Smooth muscle cell (in vitro differentiated cells): ENCODE measurements around the gene CSRNP2. TPM values are rescaled to one million over a fixed set of nuclear protein-coding genes. Genes with fewer than 3 reads are reported as not detected.

ENCODE experiments used
- DNase-seq: peaks from one replicate; lab custom pipeline; 2025; ENCODE audit not compliant: unreplicated experiment; lab: John Stamatoyannopoulos, UW
- H2AFZ ChIP-seq: fragments of 200-600 bp; sonication (generic); 2 replicates; pipeline ENCODE4 v1.6.0; 2016; ENCODE audit warnings: antibody characterized with exemption, low read depth, mild to moderate bottlenecking
- H3F3A ChIP-seq: fragments of 200-600 bp; sonication (generic); 2 replicates; pipeline ENCODE4 v1.6.0; 2017; ENCODE audit warnings: antibody characterized with exemption, low read depth
- H3K27ac ChIP-seq: fragments of 200-600 bp; sonication (generic); 2 replicates; pipeline ENCODE4 v1.5.1; 2016; ENCODE audit warnings: low read depth, mild to moderate bottlenecking
- H3K27me3 ChIP-seq: fragments of 200-600 bp; sonication (generic); 2 replicates; pipeline ENCODE4 v1.6.1; 2016; ENCODE audit warnings: low read depth, mild to moderate bottlenecking
- H3K36me3 ChIP-seq: fragments of 200-600 bp; sonication (generic); 2 replicates; pipeline ENCODE4 v1.5.1; 2016; ENCODE audit warnings: low read depth
- H3K4me1 ChIP-seq: fragments of 200-600 bp; sonication (generic); 2 replicates; pipeline ENCODE4 v1.5.1; 2016; ENCODE audit warnings: low read depth
- H3K4me2 ChIP-seq: fragments of 200-600 bp; sonication (generic); 2 replicates; pipeline ENCODE4 v1.6.0; 2016; ENCODE audit warnings: mild to moderate bottlenecking
- H3K4me3 ChIP-seq: fragments of 200-600 bp; sonication (generic); 2 replicates; pipeline ENCODE4 v1.5.1; 2016; ENCODE audit warnings: mild to moderate bottlenecking
- H3K79me2 ChIP-seq: fragments of 200-600 bp; sonication (generic); 2 replicates; pipeline ENCODE4 v1.6.0; 2016; ENCODE audit warnings: low read depth, mild to moderate bottlenecking
- H3K9ac ChIP-seq: fragments of 200-600 bp; sonication (generic); 2 replicates; pipeline ENCODE4 v1.6.0; 2016; ENCODE audit warnings: low read depth
- H3K9me3 ChIP-seq: fragments of 200-600 bp; sonication (generic); replicated peaks from 2 replicates; pipeline ENCODE4 v1.5.1; 2016; ENCODE audit warnings: low read depth
- H4K20me1 ChIP-seq: fragments of 200-600 bp; sonication (generic); 2 replicates; pipeline ENCODE4 v1.6.0; 2016; ENCODE audit warnings: low read depth
- WGBS: methylation state at CpG from one replicate; pipeline ENCODE4 v1.1.7; 2016; ENCODE audit warnings: low lambda C conversion rate; 5-methylcytosine and 5-hydroxymethylcytosine counted together
- polyA plus RNA-seq: library from polyadenylated mRNA; unstranded; fragments of >200 nt; fragmentation: Nextera tagmentation; extraction: Ambion mirVana; gene quantifications from 2 replicates; pipeline ENCODE4 v1.2.1, GENCODE V29; 2016
- total RNA-seq: library from RNA; depleted of rRNA; stranded (reverse); fragments of >200 nt; gene quantifications from 2 replicates; pipeline ENCODE4 v1.2.3, GENCODE V29; 2014
- TF ChIP-seq, protein P1 (sequence below): fragments of 200-600 bp; sonication (generic); IDR thresholded peaks from 2 replicates; pipeline ENCODE4 v1.5.1; 2017; ENCODE audit warnings: borderline replicate concordance, mild to moderate bottlenecking, antibody characterized with exemption; ENCODE audit not compliant: insufficient read depth, poor library complexity, severe bottlenecking

The CSRNP2 gene
- total and polyA plus RNA-seq, 2 experiments from 2014 or later, result 26.3 to 33.8 TPM

DNA sequence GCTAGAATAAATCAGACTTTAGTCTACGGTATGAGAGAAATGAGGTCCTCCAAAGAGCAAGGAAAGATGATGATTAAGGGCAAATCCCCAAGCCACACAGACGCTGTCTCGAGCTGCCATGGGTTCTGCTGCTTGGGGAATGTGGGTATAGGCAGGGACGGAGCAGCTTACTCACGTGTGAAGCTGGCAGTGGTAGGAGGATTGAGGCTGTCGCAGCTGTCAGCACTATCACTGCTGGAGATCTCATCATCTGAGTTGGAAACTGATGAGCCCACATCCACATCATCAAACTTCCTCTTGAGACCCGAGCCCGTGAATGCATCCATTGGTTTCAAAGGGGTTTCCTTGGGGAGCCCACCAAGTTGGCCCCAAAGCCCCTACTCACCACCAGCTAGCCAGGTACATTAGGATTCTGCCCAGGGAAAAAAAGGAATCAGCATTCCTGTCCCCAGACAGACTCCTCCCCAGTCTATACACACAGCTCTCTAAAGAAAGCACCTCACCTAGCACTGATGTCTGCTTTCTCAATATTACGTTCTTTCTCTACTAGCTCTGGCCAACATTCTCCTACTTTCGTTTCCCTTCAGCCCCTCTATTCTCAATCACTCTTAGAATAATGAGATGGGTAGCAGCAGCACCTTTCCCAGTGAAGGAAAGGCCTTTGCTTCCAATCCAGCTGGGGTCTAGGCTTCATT lies 7.0 kb downstream of the CSRNP2 start:
- H3K79me2 ChIP-seq, result peaks cover 77% of the 10 kb centered on the region
- peak overlapping the region; percentile 44 for H3K4me2 ChIP-seq
- peaks cover 67% of the 10 kb centered on the region for H4K20me1 ChIP-seq
- DNase-seq, result no peak
- peaks cover 13% of the 10 kb centered on the region for H3K4me1 ChIP-seq
- H2AFZ ChIP-seq, result no peak overlapping the region
- no peaks in the 10 kb centered on the region for H3K9me3 ChIP-seq
- WGBS, result 55% methylated on average over 10 of the region's 10 CpGs
- H3K9ac ChIP-seq, result no peak overlapping the region
- H3F3A ChIP-seq, result peaks cover 3% of the 10 kb centered on the region
- H3K27me3 ChIP-seq, result no peaks in the 10 kb centered on the region
- H3K4me3 ChIP-seq, result no peak overlapping the region
- no peaks in the 10 kb centered on the region for H3K36me3 ChIP-seq
- TF ChIP-seq, protein P1, sequence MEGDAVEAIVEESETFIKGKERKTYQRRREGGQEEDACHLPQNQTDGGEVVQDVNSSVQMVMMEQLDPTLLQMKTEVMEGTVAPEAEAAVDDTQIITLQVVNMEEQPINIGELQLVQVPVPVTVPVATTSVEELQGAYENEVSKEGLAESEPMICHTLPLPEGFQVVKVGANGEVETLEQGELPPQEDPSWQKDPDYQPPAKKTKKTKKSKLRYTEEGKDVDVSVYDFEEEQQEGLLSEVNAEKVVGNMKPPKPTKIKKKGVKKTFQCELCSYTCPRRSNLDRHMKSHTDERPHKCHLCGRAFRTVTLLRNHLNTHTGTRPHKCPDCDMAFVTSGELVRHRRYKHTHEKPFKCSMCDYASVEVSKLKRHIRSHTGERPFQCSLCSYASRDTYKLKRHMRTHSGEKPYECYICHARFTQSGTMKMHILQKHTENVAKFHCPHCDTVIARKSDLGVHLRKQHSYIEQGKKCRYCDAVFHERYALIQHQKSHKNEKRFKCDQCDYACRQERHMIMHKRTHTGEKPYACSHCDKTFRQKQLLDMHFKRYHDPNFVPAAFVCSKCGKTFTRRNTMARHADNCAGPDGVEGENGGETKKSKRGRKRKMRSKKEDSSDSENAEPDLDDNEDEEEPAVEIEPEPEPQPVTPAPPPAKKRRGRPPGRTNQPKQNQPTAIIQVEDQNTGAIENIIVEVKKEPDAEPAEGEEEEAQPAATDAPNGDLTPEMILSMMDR, result no peak
- peak overlapping the region; percentile 49 for H3K27ac ChIP-seq

DNA sequence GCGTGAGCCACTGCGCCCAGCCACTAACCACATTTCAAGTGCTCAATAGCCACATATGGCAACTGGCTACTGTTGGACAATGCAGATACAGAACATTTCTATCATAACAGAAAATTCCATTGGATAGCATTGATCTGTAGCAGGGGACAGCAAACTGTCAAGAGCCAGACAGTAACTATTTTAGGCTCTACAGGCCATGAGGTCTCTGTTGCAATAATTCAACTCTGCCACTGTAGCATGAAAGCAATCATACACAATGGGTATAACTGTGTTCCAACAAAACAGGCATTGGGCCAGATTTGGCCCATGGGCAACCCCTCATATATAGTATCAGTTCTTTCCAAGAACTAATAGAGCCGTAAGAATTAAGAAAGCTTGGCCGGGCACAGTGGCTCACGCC lies 8.0 kb downstream of the CSRNP2 start:
- no peak overlapping the region for H3K4me2 ChIP-seq
- H4K20me1 ChIP-seq, result peaks cover 57% of the 10 kb centered on the region
- H3K27me3 ChIP-seq, result no peaks in the 10 kb centered on the region
- H3K79me2 ChIP-seq, result peaks cover 67% of the 10 kb centered on the region
- H3F3A ChIP-seq, result peaks cover 11% of the 10 kb centered on the region
- no peak for DNase-seq
- no peak overlapping the region for H2AFZ ChIP-seq
- WGBS, result 91% methylated on average over 5 of the region's 5 CpGs
- peaks cover 7% of the 10 kb centered on the region for H3K4me1 ChIP-seq
- no peaks in the 10 kb centered on the region for H3K9me3 ChIP-seq
- no peak overlapping the region for H3K4me3 ChIP-seq
- peak overlapping the region; percentile 49 for H3K27ac ChIP-seq
- TF ChIP-seq, protein P1, result no peak
- H3K36me3 ChIP-seq, result no peaks in the 10 kb centered on the region
- no peak overlapping the region for H3K9ac ChIP-seq

DNA sequence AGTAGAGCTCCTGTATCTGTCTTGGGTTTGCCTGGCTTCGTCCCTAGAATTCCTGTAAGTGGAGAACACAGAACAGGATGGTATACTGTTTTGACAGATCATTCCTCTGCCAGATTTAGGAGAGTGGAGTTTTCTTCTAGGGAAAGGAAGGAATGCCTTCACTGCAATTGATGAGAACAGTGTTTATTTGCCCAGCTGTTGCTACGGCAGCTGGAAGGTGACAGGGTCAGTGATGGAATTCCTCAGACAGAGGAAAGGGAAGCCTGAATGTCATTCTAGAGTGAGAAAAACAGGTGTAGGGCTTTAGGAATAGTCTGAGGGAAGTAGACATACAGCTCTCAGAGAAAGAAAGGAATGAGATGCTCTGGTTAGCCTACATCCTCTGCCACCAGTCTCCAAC lies 11.7 kb downstream of the CSRNP2 start:
- Histone ChIP-seq H3K9me3 (no peaks in the 10 kb centered on the region), H3K9ac (no peak overlapping the region), H3K27me3 (no peaks in the 10 kb centered on the region), H3K4me1 (no peaks in the 10 kb centered on the region), H3F3A (peaks cover 13% of the 10 kb centered on the region), H3K36me3 (peaks cover 7% of the 10 kb centered on the region), H4K20me1 (peaks cover 32% of the 10 kb centered on the region), H3K79me2 (peaks cover 40% of the 10 kb centered on the region), H3K4me3 (no peak overlapping the region), H3K27ac (peak overlapping the region; percentile 9), H2AFZ (no peak overlapping the region), H3K4me2 (no peak overlapping the region)
- DNase-seq, result no peak
- TF ChIP-seq, protein P1, result no peak
- 95% methylated on average over 2 of the region's 2 CpGs for WGBS

DNA sequence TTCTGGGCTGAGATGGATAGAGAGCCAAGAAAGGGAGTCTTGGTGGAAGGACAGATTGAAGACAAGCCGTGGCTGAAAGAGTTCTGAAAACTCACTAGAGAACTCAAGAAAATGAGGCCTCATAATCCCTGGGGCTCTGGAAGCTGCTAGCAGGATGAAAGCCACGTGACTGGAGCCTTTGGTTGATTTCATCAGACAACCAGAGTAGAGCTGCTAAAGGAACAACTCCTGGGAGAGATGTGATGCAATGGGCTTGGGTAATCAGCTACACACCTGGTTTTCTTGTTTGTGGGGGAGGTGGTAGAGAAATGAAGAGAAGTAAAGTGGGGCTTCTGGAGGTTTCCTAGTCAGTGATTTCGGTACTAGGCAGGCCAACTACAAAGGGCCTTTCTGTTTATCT lies 13.4 kb downstream of the CSRNP2 start:
- WGBS, result 33% methylated on average over 3 of the region's 3 CpGs
- Histone ChIP-seq H3K27ac (peak overlapping the region; percentile 76), H3K9me3 (no peaks in the 10 kb centered on the region), H3K36me3 (peaks cover 10% of the 10 kb centered on the region), H3K79me2 (peaks cover 23% of the 10 kb centered on the region), H3K4me2 (peak overlapping the region; percentile 42), H3K4me1 (no peaks in the 10 kb centered on the region), H3K27me3 (no peaks in the 10 kb centered on the region), H4K20me1 (peaks cover 15% of the 10 kb centered on the region), H2AFZ (no peak overlapping the region), H3K9ac (peak overlapping the region; percentile 20), H3K4me3 (no peak overlapping the region), H3F3A (peaks cover 21% of the 10 kb centered on the region)
- TF ChIP-seq, protein P1, result no peak
- no peak for DNase-seq
